HG03159 (cell line): ENCODE results near the gene HSF2BP.
"Not testable (repeated sequence)": the region's sequence is repeated elsewhere in the genome, so short reads cannot be mapped to it uniquely, and the experiment has no call there.

Source experiments
- ATAC-seq: cut with Tn5 transposase; IDR thresholded peaks from one replicate; pipeline ENCODE4 v1.9.1; 2021; ENCODE audit warnings: mild to moderate bottlenecking, moderate library complexity; ENCODE audit not compliant: unreplicated experiment

The HSF2BP gene

DNA sequence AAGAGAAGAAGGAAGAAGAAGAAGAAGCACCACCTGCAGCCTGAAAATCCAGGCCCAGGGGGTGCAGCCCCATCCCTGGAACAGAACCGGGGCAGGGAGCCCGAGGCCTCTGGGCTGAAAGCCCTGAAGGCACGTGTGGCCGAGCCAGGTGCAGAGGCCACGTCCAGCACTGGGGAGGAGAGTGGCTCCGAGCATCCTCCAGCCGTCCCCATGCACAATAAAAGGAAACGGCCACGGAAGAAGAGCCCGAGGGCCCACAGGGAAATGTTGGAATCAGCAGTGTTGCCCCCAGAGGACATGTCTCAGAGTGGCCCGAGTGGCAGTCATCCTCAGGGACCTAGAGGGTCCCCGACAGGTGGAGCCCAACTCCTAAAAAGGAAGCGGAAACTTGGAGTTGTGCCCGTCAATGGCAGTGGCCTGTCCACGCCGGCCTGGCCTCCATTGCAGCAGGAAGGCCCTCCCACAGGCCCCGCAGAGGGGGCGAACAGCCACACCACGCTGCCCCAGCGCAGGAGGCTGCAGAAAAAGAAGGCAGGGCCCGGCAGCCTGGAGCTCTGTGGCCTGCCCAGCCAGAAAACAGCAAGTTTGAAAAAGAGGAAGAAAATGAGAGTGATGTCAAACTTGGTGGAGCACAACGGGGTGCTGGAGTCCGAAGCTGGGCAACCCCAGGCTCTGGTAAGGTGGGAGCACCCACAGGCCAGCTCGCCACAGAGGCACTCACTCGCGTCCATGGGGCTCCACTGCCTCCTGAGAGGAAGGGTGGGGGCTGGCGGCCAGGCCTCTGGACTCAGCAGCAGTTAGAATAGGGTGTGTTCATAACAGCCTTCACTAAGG, 28.5 kb upstream of the HSF2BP start:
- ATAC-seq = no peak

DNA sequence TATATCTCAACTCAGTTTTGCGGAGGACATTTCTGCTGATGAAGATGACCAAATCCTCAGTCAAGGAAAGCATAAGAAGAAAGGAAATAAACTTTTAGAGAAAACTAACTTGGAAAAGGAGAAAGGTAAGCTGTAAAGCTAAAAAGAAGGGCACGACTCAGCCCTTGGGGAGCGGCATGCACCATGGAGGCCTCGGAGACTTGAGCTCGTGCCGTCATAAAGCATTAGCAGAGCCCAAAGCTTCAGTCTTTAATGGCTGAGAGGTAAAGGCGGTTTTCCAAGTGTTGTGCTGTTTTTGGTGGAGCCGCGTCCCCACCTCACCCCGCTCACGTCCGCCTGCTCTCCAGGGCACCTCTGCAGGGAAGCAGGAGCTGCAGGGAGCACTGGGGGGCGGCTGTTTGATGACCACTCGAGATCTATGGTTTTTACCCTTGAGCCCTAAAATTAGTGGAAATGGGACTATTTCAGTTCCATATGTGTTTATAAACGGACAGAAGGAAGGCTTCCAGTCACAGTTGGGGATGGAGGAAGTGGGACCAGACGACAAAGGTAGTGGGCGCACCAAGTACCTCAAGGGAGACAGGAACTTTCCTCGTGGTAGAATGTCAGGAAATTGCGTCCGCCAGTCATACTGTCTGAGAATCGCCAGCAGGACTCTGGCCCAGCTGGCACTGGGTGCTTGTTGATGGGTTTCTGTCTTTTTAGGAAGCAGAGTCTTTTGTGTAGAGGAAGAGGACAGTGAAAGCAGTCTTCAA, 27.7 kb upstream of the HSF2BP start:
- no peak for ATAC-seq

DNA sequence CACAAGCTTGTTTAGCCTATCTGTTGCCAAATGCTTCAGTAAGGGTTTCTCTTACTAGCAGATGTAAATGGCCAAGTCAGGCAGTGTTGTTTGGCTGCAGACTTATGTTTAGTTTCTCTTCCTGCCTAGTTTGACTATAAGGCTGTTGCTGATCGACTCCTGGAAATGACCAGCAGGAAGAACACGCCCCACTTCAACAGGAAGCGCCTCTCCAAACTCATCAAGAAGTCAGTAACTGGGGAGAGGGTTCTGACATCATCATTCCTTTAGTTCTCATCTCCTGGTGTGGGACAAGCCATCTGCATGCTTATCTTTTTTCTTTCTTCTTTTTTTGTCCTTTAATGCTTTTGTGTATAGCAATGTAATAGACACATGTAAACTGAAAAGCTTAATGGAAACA, 25.1 kb upstream of the HSF2BP start:
- no peak for ATAC-seq

DNA sequence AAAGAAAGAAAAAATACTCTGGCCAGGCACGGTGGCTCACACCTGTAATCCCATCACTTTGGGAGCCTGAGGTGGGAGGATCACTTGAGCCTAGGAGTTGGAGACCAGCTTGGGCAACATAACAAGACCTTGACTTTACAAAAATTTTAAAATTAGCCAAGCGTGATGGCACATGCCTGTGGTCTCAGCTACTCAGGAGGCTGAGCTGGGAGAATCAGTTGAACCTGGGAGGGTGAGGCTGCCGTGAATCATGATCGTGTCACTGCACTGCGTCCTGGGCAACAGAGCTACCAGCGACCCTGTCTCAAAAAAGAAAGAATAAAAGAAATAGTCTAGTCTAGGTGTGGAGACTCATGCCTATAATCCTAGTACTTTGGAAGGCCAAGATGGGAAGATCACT, 22.4 kb upstream of the HSF2BP start:
- no peak for ATAC-seq

DNA sequence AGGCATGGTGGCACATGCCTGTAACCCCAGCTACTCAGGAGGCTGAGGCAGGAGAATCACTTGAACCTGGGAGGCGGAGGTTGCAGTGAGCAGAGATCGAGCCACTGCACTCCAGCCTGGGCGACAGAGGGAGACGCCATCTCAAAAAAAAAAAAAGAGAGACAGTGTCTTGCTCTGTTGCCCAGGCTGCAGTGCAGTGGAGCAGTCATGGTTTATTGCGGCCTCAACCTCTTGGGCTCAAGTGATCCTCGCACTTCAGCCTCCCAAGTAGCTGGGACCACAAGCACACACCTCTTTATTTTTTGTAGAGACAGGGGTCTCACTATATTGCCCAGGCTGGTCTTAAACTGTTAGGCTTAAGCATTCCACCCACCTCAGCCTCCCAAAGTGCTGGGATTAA, 21.1 kb upstream of the HSF2BP start:
- not testable (repeated sequence) for ATAC-seq

DNA sequence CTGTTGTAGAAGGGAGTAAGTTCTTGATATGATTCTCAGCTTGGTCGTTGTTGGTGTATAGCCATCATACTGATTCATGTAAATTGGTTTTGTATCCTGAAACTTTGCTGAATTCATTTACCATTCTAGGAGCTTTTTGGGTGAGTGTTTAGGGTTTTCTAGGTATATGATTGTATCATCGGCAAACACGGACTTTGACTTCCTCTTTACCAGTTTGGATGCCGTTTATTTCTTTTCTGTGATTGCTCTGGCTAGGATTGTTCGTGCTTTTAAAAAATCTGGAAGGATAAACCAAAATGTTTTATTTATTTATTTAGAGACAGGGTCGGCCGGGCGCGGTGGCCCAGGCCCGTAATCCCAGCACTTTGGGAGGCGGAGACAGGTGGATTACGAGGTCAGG, 20.7 kb upstream of the HSF2BP start:
- ATAC-seq = no peak

DNA sequence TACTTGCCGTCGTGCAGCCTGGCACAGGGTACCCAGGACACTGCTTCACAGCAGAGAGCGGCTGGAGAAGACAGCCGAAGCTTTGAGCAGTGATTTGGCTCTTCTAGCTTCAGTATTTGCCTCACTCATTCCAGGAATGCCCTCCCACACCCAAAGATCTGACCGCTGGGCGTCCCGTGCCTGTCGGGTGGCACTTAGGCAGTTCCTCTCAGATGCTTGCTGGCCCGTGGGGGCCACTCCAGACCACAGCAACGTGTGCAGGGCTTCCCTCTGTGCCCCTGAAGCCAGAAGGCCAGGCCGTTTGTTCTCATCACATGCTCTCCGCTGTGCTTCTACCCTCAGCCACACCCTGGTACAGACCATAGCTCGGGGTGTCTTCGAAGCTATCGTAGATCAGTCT, 17.1 kb upstream of the HSF2BP start:
- no peak for ATAC-seq

DNA sequence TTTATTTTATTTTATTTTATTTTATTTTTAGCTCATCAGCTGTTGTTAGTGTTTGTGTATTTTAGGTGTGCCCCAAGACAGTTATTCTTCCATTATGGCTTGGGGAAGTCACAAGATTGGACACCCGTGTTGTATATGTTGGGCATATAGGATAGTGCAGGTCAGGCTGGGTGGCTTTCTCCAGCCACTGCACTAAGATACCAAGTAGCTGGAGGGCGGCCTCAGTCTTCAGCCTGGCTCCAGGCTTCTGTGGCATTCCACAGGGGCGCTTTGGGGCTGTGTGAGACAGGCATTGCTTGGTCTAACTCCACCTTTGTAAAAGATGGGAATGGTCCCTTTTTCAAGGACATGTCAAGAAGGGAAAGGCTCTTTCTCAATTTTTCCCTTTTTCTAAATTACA, 16.6 kb upstream of the HSF2BP start:
- ATAC-seq = no peak

DNA sequence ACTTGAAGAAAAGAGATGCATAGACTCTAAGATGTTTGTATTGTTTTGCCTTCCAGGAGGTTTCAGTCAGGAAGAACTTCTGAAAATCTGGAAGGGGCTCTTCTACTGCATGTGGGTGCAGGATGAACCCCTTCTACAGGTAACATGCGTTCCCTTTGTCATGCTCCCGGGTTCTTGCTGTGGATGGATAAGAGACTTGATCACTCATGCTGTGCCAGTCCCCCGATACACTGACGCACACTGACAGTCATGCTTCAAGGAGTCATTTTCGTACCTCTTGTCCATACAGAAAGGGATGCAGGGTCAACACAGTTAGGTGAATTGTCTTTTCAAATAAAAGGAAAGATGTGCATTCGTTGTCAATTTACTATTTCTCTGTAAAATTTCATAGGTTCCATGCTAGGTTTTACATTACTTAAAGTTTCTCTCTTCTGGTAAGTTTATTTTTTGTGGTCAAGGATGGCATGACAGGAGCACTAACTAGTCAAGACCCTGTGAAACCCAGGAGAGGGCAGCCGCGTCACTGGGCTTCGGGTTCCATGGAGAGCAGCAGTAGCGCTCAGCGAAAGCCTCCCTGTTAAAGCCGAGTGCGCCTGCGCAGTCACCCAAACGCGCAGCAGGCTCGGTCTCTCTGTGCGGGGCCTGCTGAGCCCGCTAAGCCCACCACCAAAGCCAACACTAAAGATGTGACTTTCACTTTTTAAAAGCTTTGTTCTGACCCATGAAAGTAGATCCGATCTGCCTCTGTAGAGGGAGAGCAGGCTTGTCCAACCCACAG, 10.7 kb upstream of the HSF2BP start:
- no peak for ATAC-seq

DNA sequence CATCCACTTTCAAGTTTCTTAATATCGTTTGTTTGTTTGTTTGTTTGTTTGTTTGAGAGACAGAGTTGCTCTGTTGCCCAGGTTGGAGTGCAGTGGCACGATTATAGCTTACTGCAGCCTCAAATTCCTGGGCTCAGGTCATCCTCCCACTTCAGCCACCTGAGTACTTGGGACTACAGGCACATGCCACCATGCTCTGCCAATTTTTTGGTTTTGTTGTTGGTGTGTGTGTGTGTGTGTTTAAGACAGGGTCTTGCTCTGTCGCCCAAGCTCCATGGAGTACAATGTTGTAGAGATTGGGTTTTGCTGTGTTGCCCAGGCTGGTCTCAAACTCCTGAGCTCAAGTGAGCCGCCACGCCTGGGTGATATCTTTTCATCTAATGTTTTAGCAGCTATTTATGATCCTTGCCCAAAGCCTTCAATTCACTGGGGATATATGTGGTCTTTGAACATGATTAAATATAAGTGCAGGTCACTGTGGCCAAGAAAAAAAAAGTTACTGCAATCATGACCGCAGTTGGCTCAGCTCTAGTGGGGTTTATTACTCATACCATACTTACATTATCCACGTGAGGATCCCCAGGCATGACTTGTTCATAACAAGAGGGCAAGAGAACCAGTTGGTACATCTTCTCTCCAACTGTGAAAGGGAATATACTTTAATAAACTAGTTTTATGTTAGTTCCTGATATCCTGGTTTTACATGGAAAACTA, 8.1 kb upstream of the HSF2BP start:
- ATAC-seq = no peak

DNA sequence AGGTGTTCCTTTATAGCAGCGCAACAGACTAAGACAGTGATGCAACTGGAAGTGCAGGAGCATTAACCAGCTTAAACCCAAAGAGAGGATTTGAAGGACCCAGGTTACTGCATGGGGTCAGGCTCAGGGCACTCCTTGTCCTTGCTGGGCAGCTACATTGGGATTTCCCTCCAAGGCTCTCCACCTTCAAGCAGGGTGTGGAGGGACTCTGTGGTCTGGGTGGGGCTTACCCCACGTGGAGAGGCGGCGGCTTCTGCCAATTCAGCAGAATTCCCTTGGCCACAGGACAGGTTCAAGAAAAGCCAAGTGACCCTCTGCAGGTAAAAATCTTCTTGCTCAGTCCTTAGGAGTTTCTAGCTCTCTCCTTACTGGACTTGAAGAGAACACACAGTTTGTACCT, 6.6 kb upstream of the HSF2BP start:
- no peak for ATAC-seq

DNA sequence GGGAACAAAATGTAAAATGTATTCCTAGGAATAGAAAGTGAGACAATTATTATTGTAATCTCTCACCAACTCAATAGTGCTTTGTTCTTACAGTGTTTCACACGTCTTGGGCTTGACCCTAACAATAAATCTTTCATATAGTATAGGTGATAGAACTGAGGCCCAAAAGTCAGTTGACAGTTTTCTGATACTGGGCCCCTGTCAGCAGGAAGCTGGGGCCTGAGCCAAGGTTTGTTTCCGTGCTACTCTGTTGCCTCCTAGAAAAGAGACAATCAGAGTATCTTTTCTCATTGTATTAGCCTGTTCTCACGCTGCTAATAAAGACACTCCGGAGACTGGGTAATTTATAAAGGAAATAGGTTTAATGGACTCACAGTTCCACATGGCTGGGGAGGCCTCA, 5.1 kb upstream of the HSF2BP start:
- no peak for ATAC-seq

DNA sequence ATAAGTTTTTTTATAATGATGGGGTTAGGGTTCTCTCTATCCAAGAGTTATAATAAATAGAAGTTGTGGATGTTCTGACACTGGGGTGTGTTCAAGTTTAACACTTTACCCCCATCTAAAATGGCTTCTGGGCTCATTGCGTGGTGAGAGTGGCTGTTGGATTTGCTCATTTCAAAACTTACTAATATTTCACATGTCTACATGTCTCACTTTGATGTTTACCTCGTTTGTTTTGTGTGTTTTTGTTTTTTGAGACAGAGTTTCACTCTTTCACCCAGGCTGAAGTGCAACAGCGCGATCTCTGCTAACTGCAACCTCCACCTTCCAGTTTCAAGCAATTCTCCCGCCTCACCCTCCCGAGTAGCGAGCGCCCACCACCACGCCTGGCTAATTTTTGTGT, 3.7 kb upstream of the HSF2BP start:
- ATAC-seq = no peak

DNA sequence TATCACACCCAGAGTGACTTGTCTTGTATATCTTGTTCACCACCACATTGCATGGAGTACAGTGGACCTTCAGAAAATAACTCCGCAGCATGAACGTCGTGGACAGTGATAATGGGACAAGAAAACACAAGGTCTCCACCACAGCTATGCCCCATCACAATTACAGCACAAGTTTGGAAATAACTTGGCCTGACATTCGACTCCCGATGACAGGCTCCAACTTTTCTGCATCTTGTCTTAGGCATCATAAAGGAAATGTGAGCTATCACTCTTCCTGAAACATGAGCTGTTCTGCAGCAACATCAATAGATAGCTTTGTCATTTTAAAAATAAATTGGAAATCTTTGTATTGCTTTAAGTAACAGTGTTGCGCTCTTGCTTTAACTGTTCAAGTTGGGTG, 3.0 kb upstream of the HSF2BP start:
- ATAC-seq = no peak

DNA sequence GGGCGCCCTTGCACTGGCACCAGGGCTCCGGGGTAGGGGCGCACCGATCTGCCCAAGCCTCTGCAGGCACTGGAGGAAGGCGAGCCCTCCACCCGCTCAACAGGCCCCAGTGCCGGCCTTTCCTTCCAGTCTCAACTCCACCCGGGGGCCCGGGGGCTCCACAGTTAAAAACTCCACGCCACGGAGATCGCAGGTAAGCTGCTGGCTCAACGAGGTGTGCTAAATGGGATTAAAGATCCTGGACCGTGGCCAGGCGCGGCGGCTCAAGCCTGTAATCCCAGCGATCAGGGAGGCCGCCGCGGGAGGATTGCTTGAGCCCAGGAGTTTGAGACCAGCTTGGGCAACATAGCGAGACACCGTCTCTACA, 536 bp downstream of the HSF2BP start:
- ATAC-seq = no peak

DNA sequence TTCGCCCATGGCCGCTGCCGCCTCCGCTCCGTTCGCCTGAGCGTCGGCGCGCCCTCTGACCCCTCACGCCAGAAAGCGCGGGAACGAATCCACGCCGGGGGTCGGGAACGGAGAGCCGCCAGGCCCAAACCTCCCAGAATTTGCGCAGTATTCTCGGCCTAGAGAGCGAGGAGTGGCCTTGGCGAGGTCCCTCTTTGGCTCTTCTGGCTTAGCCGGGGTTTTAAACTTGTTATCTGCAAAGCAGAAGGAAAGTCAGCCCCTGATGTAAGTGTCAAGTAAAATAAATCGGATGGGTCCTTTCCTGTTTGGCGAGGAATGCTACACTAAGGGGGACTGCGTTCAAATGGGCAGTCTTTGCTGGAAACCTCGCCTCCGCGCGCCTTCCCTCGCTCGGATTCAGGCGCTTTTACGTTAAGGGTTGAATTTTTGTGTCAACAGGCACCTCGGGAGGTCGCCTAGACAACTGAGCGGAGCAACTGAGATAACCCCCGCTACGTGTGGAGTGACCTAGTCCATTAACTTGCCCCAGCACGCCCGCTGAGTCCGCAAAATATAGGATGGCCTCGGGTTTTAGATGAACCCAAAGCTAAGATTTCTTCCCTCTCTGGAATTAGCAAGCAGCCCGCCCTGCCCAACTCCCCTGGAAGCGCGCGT, 1.1 kb downstream of the HSF2BP start:
- ATAC-seq = no peak

DNA sequence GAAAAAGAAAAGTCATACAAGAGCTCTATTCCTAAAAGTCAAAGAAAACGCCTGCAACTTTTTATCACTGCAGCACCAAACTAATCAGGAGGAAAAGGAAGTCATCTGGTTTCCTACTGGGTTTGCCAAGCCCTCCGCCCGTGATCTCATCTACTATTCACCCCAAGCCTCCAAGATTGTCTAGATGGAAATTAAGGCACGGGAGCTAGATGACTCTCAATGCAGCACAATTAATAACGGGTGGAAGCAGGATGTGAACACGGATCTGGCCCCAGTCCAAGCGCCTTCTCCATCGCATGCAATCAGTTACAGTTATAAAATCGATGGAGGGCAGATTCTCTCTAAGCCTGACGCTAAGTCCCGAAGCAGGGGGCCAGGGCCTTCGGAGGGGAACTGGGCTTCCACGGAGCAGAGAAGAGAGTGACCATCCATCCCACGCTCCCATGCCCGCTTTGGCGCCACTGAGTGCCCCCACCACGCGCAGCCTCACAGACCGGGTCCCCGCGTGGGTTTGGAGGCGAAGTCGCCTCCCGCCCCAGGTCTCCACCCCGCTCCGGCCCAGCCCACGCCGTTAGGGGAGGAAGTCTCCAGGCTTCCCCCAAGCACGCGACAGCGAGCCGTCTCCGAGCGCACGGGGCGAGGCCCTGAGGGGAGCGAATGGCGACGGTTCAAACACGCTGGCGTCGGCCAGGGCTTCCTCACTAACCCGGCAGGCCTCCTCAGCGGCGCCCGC, 1.8 kb downstream of the HSF2BP start:
- no peak for ATAC-seq

DNA sequence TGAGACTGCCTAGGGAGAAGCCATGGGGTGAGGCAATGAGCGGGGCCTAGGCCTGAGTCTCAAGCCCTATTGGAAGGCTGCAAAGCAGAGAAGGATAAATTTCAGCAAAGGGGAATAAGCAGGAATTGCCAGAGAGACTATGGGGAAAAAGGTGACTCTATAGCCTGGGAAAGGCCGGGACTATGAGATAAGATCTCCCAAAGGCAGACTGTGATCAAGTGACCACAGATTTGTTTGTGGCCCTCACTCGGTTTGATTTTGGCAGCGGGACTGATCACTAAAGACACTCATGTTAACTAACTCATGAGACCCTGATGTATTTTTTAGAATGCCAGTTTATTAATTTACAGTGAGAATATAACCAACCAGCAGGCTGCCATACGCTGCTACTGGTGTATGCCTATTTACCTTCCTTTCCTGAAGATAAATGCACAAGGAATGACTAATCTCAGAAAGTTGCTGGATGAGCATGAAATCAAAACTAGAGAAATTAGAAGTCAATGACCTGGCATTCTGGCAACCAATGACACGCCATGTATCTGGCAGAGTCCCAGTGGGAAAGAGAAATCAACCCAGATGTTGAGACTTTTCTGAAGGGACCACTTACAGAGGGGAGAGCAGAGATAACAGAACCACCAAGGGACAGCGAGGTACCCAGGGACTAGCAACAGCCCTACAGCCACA, 4.3 kb downstream of the HSF2BP start:
- no peak for ATAC-seq

DNA sequence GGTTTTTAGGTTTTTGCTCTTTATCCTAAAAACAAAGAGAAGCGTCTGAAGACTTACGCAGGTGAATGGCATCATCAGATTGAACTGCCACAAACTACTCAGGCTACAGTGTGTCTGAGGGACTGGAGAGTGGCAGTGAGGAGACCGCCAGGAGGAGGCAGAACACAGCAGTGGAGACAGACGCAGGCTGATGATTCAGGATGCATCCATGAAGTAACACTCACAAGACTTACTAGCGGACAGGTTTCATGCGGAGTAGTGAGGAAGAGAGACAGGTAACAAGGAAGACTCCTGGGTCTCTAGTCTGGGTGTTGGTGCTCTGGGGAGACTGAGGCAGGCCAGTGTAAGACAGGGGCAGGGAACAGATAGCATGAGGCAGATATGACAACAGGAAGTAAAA, 5.7 kb downstream of the HSF2BP start:
- no peak for ATAC-seq
